Bronchial epithelial cell (primary cell): ENCODE measurements around the gene TEDC1. TPM values are rescaled to one million over a fixed set of nuclear protein-coding genes. Genes with fewer than 3 reads are reported as not detected.
A peak's percentile ranks its signal among the peaks of the same experiment; 100 is the strongest.
"Not testable (repeated sequence)": the region's sequence is repeated elsewhere in the genome, so short reads cannot be mapped to it uniquely, and the experiment has no call there.

Source experiments
- DNase-seq: peaks from one replicate; pipeline ENCODE4 v3.0.0-alpha.2; 2010; ENCODE audit warnings: low read depth
- FAIRE-seq: peaks from 2 replicates; lab custom pipeline; 2011; peaks lifted over from hg19 to GRCh38; lab: Jason Lieb, UNC
- H3K27me3 ChIP-seq: 2 replicates; pipeline ENCODE4 v1.5.1; 2011; ENCODE audit warnings: low read length; ENCODE audit not compliant: control insufficient read depth, insufficient read depth
- H3K36me3 ChIP-seq: 2 replicates; pipeline ENCODE4 v1.5.1; 2011; ENCODE audit warnings: low read length; ENCODE audit not compliant: control insufficient read depth, insufficient read depth
- H3K4me3 ChIP-seq: 2 replicates; pipeline ENCODE4 v1.5.1; 2011; ENCODE audit warnings: mild to moderate bottlenecking, low read depth, low read length, control low read depth
- total RNA-seq: library from RNA; depleted of rRNA; stranded (reverse); fragments of >200 nt; gene quantifications from 2 replicates; pipeline ENCODE4 v1.2.1, GENCODE V29; 2014
- TF ChIP-seq, protein P1 (sequence below): IDR thresholded peaks from 2 replicates; pipeline ENCODE4 v1.5.1; 2011; ENCODE audit warnings: mild to moderate bottlenecking, moderate library complexity, low read length, control low read depth, inconsistent platforms; ENCODE audit not compliant: insufficient read depth, severe bottlenecking

TEDC1 gene
- total RNA-seq, 1 donor from 2014 or later = 4.5 TPM

- TF ChIP-seq, protein P1, sequence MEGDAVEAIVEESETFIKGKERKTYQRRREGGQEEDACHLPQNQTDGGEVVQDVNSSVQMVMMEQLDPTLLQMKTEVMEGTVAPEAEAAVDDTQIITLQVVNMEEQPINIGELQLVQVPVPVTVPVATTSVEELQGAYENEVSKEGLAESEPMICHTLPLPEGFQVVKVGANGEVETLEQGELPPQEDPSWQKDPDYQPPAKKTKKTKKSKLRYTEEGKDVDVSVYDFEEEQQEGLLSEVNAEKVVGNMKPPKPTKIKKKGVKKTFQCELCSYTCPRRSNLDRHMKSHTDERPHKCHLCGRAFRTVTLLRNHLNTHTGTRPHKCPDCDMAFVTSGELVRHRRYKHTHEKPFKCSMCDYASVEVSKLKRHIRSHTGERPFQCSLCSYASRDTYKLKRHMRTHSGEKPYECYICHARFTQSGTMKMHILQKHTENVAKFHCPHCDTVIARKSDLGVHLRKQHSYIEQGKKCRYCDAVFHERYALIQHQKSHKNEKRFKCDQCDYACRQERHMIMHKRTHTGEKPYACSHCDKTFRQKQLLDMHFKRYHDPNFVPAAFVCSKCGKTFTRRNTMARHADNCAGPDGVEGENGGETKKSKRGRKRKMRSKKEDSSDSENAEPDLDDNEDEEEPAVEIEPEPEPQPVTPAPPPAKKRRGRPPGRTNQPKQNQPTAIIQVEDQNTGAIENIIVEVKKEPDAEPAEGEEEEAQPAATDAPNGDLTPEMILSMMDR = no peak
- FAIRE-seq = no peak
- no peaks in the 10 kb centered on the region for H3K27me3 ChIP-seq
- H3K36me3 ChIP-seq = no peaks in the 10 kb centered on the region
- no peak overlapping the region for H3K4me3 ChIP-seq
- no peak for DNase-seq
Measured at GRCh38 chr14:105541218-105541875, 50.3 kb downstream of the TEDC1 start.

DNA sequence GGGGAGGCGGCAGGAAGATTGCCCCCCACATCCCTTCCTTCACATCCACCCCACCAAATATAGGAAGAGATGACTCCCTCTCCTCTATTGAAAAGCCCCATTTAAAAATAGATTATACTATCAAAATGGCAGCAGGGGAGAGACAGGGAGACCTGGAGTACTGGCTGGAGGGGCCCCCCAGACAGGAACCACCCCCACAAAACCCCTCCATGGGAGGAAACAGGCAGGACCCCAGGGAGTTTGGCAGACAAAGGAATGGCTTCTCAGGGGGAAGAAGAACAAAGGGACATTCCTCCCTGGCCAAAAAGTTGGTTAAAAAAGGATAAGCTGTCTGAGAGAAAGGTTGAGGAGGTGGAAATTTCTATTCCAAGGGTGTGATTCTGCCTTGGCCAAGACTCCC lies 54.6 kb downstream of the TEDC1 start:
- not testable (repeated sequence) for FAIRE-seq

GRCh38 chr14:105546410-105546809 lies 55.4 kb downstream of the TEDC1 start:
- not testable (repeated sequence) for H3K36me3 ChIP-seq, H3K27me3 ChIP-seq, FAIRE-seq, H3K4me3 ChIP-seq, DNase-seq

More for the DNA sequence above, 54.6 kb downstream of the TEDC1 start:
- H3K4me3 ChIP-seq, H3K36me3 ChIP-seq, DNase-seq, H3K27me3 ChIP-seq: not testable (repeated sequence)

GRCh38 chr14:105547072-105547471 lies 56.0 kb downstream of the TEDC1 start:
- not testable (repeated sequence) for H3K27me3 ChIP-seq, DNase-seq, H3K4me3 ChIP-seq, H3K36me3 ChIP-seq
- FAIRE-seq = peak; percentile 43

DNA sequence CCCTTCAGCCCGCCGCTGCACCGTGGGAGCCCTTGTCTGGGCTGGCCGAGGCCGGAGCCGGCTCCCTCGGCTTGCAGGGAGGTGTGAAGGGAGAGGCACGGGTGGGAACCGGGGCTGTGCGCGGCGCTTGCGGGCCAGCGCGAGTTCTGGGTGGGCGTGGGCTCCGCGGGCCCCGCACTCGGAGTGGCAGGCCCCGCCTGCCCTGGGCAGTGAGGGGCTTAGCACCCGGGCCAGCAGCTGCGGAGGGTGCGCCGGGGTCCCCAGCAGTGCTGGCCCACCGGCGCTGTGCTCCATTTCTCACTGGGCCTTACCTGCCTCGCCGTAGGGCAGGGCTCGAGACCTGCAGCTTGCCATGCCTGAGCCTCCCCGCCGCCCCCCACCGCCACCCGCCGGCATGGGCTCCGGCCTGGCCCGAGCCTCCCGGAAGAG lies 56.7 kb downstream of the TEDC1 start:
- TF ChIP-seq, protein P1 = no peak
- Histone ChIP-seq H3K27me3 (no peaks in the 10 kb centered on the region), H3K4me3 (no peak overlapping the region), H3K36me3 (no peaks in the 10 kb centered on the region)
- FAIRE-seq = no peak
- no peak for DNase-seq

Other genes with a start within 250 kb of the TEDC1 start
- 63.4 and 75.8 TPM in 2 replicates for gene BTBD6, start 242.7 kb upstream of the TEDC1 start, total RNA-seq
- gene BRF1, start 190.2 kb upstream of the TEDC1 start, total RNA-seq = 22.3 and 24.0 TPM in 2 replicates
- gene PACS2, start 176.5 kb upstream of the TEDC1 start, total RNA-seq = 42.4 and 43.1 TPM in 2 replicates
- gene TEX22, start 92.7 kb upstream of the TEDC1 start, total RNA-seq = 0.38 and 1.8 TPM in 2 replicates
- 25.5 and 26.1 TPM in 2 replicates for gene MTA1, start 71.4 kb upstream of the TEDC1 start, total RNA-seq
- gene CRIP2, start 16.4 kb upstream of the TEDC1 start, total RNA-seq = 13.2 and 22.3 TPM in 2 replicates
- gene CRIP1, start 4.4 kb upstream of the TEDC1 start, total RNA-seq = 1.5 TPM in 1 of 2 replicates, not detected in the other
- gene TMEM121, start 35.3 kb downstream of the TEDC1 start, total RNA-seq = 0.51 and 0.53 TPM in 2 replicates